CD4-positive, alpha-beta T cell (primary cell): ENCODE measurements around the gene TRAK1. TPM values are rescaled to one million over a fixed set of nuclear protein-coding genes. Genes with fewer than 3 reads are reported as not detected.

Experiments used
- ATAC-seq: fragments of 200-7000 bp; cut with Tn5 transposase; one replicate; pipeline ENCODE4 v1.10.0; 2022; ENCODE audit warnings: mild to moderate bottlenecking; ENCODE audit not compliant: poor library complexity
- CTCF ChIA-PET: fragments of 350-600 bp; sonication (Branson Sonifier 250); formaldehyde crosslinking; loops from one replicate; lab custom pipeline; 2021; ENCODE audit warnings: antibody characterized with exemption, inconsistent platforms; lab: Charles Lee
- POLR2A ChIA-PET: fragments of 350-600 bp; sonication (Branson Sonifier 250); formaldehyde crosslinking; loops from one replicate; lab custom pipeline; 2021; ENCODE audit warnings: antibody characterized with exemption, inconsistent platforms; lab: Charles Lee
- DNase-seq, 14 experiments: peaks; one replicate each; pipeline ENCODE4 v3.0.0-alpha.2; 2013 to 2020; ENCODE audit warnings: mixed read lengths in 2 of 14
- H3K27ac ChIP-seq, 2 donors: one replicate each; pipeline versions ENCODE4 v1.5.1 to v1.7.0; 2013; ENCODE audit warnings: low read length in 2 of 2, low read depth in 1 of 2, mild to moderate bottlenecking in 1 of 2
- H3K27me3 ChIP-seq, 2 experiments: 1 replicate in 1 of 2; 2 replicates in 1 of 2; pipeline versions ENCODE4 v1.6.1 to v1.7.0; 2013; ENCODE audit warnings: low read length in 2 of 2, control low read depth in 1 of 2, mild to moderate bottlenecking in 1 of 2, moderate library complexity in 1 of 2; ENCODE audit not compliant: insufficient read depth in 2 of 2, control insufficient read depth in 1 of 2
- H3K36me3 ChIP-seq: one replicate; pipeline ENCODE4 v1.6.1; 2013; ENCODE audit warnings: low read length, control low read depth; ENCODE audit not compliant: insufficient read depth
- H3K4me1 ChIP-seq: one replicate; pipeline ENCODE4 v1.6.1; 2013; ENCODE audit warnings: low read length, control low read depth; ENCODE audit not compliant: insufficient read depth
- H3K4me3 ChIP-seq: one replicate; pipeline ENCODE4 v1.5.1; 2013; ENCODE audit warnings: mild to moderate bottlenecking, low read length, moderate library complexity
- H3K9me3 ChIP-seq, 2 experiments: 1 replicate in 1 of 2; 2 replicates in 1 of 2; pipeline versions ENCODE4 v1.6.1 to v1.7.0; 2013; ENCODE audit warnings: low read length in 2 of 2, mild to moderate bottlenecking in 2 of 2, control low read depth in 1 of 2, moderate library complexity in 1 of 2; ENCODE audit not compliant: control insufficient read depth in 1 of 2, insufficient read depth in 1 of 2
- H3K27ac Mint-ChIP-seq: one replicate; pipeline ENCODE4 v1.8.0; 2020; ENCODE audit warnings: mixed read lengths
- H3K27me3 Mint-ChIP-seq: one replicate; pipeline ENCODE4 v1.8.0; 2021; ENCODE audit warnings: mixed read lengths
- H3K36me3 Mint-ChIP-seq: one replicate; pipeline ENCODE4 v1.8.0; 2021; ENCODE audit warnings: low read depth, mixed read lengths
- H3K4me1 Mint-ChIP-seq: one replicate; pipeline ENCODE4 v1.8.0; 2021; ENCODE audit warnings: low read depth, mixed read lengths
- H3K4me3 Mint-ChIP-seq: one replicate; pipeline ENCODE4 v1.8.0; 2020; ENCODE audit warnings: mild to moderate bottlenecking, mixed read lengths
- H3K9me3 Mint-ChIP-seq: one replicate; pipeline ENCODE4 v1.8.0; 2020; ENCODE audit warnings: mixed read lengths
- CTCF ChIP-seq: fragments of 200-600 bp; IDR thresholded peaks from one replicate; pipeline ENCODE4 v1.8.0; 2022; ENCODE audit warnings: antibody characterized with exemption, mild to moderate bottlenecking
- intact Hi-C, 2 experiments: fragments of 100-400 bp; cut with DNase I in 1 of 2; cut with micrococcal nuclease in 1 of 2; formaldehyde crosslinking; loops; one replicate each; pipeline versions ENCODE4 v1.15.1 to v1.9.0; 2023 to 2025; cut with DNase I, micrococcal nuclease
- total RNA-seq, 174 experiments: library from RNA in 2 of 174; stranded (reverse) in 2 of 174; gene quantifications; one replicate each; pipeline ENCODE4 v1.2.3 and lab custom pipeline; 2021 to 2026

TRAK1 gene
- total RNA-seq, 2 experiments from 2014 or later = 16.0 to 16.7 TPM

GRCh38 chr3:42188376-42188775, 97.2 kb downstream of the TRAK1 start:
- Histone ChIP-seq H3K4me3 (no peak overlapping the region), H3K27me3 (no peaks in the 10 kb centered on the region), H3K4me1 (peaks cover 15% of the 10 kb centered on the region), H3K27ac (no peak overlapping the region), H3K9me3 (no peaks in the 10 kb centered on the region), H3K36me3 (peaks cover 9% of the 10 kb centered on the region)
- intact Hi-C loops = no loop called here
- Mint-ChIP-seq H3K4me1 (peaks cover 20% of the 10 kb centered on the region), H3K36me3 (peaks cover 45% of the 10 kb centered on the region), H3K27ac (no peak overlapping the region), H3K9me3 (no peaks in the 10 kb centered on the region), H3K4me3 (no peak overlapping the region), H3K27me3 (no peaks in the 10 kb centered on the region)
- DNase-seq = no peak
- TF ChIP-seq CTCF = no peak
- ATAC-seq = no peak
- ChIA-PET CTCF (no interaction called here), POLR2A (no interaction called here)

DNA sequence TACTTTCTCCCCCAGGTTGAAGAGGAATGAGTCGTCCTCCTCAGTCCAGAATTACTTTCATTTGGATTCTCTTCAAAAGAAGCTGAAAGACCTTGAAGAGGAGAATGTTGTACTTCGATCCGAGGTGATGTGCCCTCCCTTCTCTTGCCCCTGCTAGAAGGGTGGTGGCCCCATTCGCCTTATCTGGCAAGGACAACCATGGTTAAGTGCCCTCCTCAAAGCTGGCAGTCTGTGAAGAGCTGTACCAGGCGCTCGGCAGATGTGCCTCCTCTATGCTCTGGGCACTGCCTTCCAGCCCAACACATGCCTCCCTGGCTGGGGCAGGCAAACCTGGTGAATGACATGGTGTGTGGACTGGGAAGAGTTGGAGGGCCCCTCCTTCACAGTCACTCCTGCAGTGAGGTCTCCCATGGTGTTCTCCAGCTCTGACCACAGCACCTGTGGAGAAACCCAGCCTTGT, 97.9 kb downstream of the TRAK1 start:
- CTCF ChIA-PET = no interaction called here
- DNase-seq = no peak
- no peak overlapping the region for H3K27ac Mint-ChIP-seq

GRCh38 chr3:42189736-42190135, 98.6 kb downstream of the TRAK1 start:
- H3K4me3 ChIP-seq = no peak overlapping the region
- Mint-ChIP-seq H3K27me3 (no peaks in the 10 kb centered on the region), H3K9me3 (no peaks in the 10 kb centered on the region), H3K4me3 (no peak overlapping the region), H3K27ac (no peak overlapping the region), H3K4me1 (peaks cover 23% of the 10 kb centered on the region), H3K36me3 (peaks cover 57% of the 10 kb centered on the region)
- no peak overlapping the region for H3K27ac ChIP-seq
- H3K9me3 ChIP-seq = no peaks in the 10 kb centered on the region
- CTCF ChIA-PET = no interaction called here
- H3K27me3 ChIP-seq = no peaks in the 10 kb centered on the region
- DNase-seq (no peak), ATAC-seq (no peak)
- POLR2A ChIA-PET = interaction anchor here (0.6 kb wide), 1 partner anchor 295 kb away, joined by 3 read pairs; no protein-coding TSS in a partner anchor
- H3K4me1 ChIP-seq = peaks cover 15% of the 10 kb centered on the region
- peaks cover 13% of the 10 kb centered on the region for H3K36me3 ChIP-seq
- intact Hi-C loops = loop anchor here in 1 of 2 experiments (2.0 to 5.0 kb wide), 3 partner anchors 73 to 1862 kb away; no protein-coding TSS in a partner anchor
- TF ChIP-seq CTCF = no peak

More for the DNA sequence above, 97.9 kb downstream of the TRAK1 start:
- Histone ChIP-seq H3K9me3 (no peaks in the 10 kb centered on the region), H3K4me3 (no peak overlapping the region), H3K4me1 (peaks cover 15% of the 10 kb centered on the region), H3K27me3 (no peaks in the 10 kb centered on the region), H3K36me3 (peaks cover 9% of the 10 kb centered on the region), H3K27ac (no peak overlapping the region)
- intact Hi-C loops = no loop called here
- no peaks in the 10 kb centered on the region for H3K9me3 Mint-ChIP-seq
- no peak overlapping the region for H3K4me3 Mint-ChIP-seq
- H3K27me3 Mint-ChIP-seq = no peaks in the 10 kb centered on the region
- ATAC-seq = no peak
- H3K4me1 Mint-ChIP-seq = peaks cover 23% of the 10 kb centered on the region
- TF ChIP-seq CTCF = no peak
- peaks cover 50% of the 10 kb centered on the region for H3K36me3 Mint-ChIP-seq
- POLR2A ChIA-PET = no interaction called here
